ENCODE data around the gene SPEM3.
A peak's percentile ranks its signal among the peaks of the same experiment; 100 is the strongest.

SPEM3 gene

GRCh38 chr17:7428557-7428956 is at the start of gene SPEM3:
SPEM3 (plus strand) TSS chr17:7428857; CDS start chr17:7428903, 46 bp downstream.
- no peak for DNase-seq (ENCODE audit: low read depth in 2 of 2)

- DNase-seq (ENCODE audit: low read depth in 2 of 2), result no peak
Measured at GRCh38 chr17:7379134-7379533, 49.5 kb upstream of the SPEM3 start.

GRCh38 chr17:7380321-7380720 is 48.3 kb upstream of the SPEM3 start:
- no peak for DNase-seq (ENCODE audit: low read depth in 2 of 2)

GRCh38 chr17:7380855-7381683 is 47.6 kb upstream of the SPEM3 start, which contains the start of gene TNK1:
TNK1 (plus strand) TSS chr17:7381089; CDS start chr17:7382927, 1,838 bp downstream.
- DNase-seq (ENCODE audit: low read depth in 2 of 2), result no peak

- no peak for DNase-seq (ENCODE audit: low read depth in 2 of 2)
Measured at GRCh38 chr17:7382901-7383300, 45.8 kb upstream of the SPEM3 start.

GRCh38 chr17:7383371-7383741 is 45.3 kb upstream of the SPEM3 start:
- no peak for DNase-seq (ENCODE audit: low read depth in 2 of 2)

- peak; percentile 70 to 75 for DNase-seq (ENCODE audit: low read depth in 2 of 2)
Measured at GRCh38 chr17:7383742-7384488, 44.7 kb upstream of the SPEM3 start.

- no peak for DNase-seq (ENCODE audit: low read depth in 2 of 2)
Measured at GRCh38 chr17:7384489-7385081, 44.1 kb upstream of the SPEM3 start.

GRCh38 chr17:7388856-7389255 is 39.8 kb upstream of the SPEM3 start:
- DNase-seq (ENCODE audit: low read depth in 2 of 2), result no peak

GRCh38 chr17:7389924-7390910 is 38.4 kb upstream of the SPEM3 start:
- DNase-seq (ENCODE audit: low read depth in 2 of 2), result no peak

- DNase-seq (ENCODE audit: low read depth in 2 of 2), result no peak
Measured at GRCh38 chr17:7391307-7391706, 37.4 kb upstream of the SPEM3 start.

GRCh38 chr17:7392696-7393612 is 35.7 kb upstream of the SPEM3 start:
- no peak for DNase-seq (ENCODE audit: low read depth in 2 of 2)

- DNase-seq (ENCODE audit: low read depth in 2 of 2), result peak in 1 of 2 donors; percentile 24
Measured at GRCh38 chr17:7393613-7394451, 34.8 kb upstream of the SPEM3 start.

- DNase-seq (ENCODE audit: low read depth in 2 of 2), result peak; percentile 73 to 87
Measured at GRCh38 chr17:7394452-7395191, 34.0 kb upstream of the SPEM3 start, which contains the start of gene PLSCR3. PLSCR3 (minus strand) TSS chr17:7394525; CDS start chr17:7394110, 415 bp downstream.

GRCh38 chr17:7396147-7396546 is 32.5 kb upstream of the SPEM3 start:
- no peak for DNase-seq (ENCODE audit: low read depth in 2 of 2)

GRCh38 chr17:7398612-7399011 is 30.0 kb upstream of the SPEM3 start:
- DNase-seq (ENCODE audit: low read depth in 2 of 2), result no peak

GRCh38 chr17:7403043-7403726 is 25.5 kb upstream of the SPEM3 start:
- no peak for DNase-seq (ENCODE audit: low read depth in 2 of 2)

GRCh38 chr17:7403727-7403976 is 25.0 kb upstream of the SPEM3 start:
- no peak for DNase-seq (ENCODE audit: low read depth in 2 of 2)
